NT2/D1 (cell line): ENCODE results near the gene CCDC146.

Experiments used
- DNase-seq: peaks from one replicate; pipeline ENCODE4 v3.0.0-alpha.2; 2011; ENCODE audit warnings: low read depth, low spot score
- H3K27me3 ChIP-seq: 2 replicates; pipeline ENCODE4 v1.6.0; 2011; ENCODE audit warnings: mild to moderate bottlenecking; ENCODE audit not compliant: insufficient read length, insufficient read depth
- H3K36me3 ChIP-seq: 2 replicates; pipeline ENCODE4 v1.6.1; 2011; ENCODE audit warnings: mild to moderate bottlenecking, low read length, mixed read lengths; ENCODE audit not compliant: insufficient read depth, insufficient read length
- H3K4me1 ChIP-seq: 2 replicates; pipeline ENCODE4 v1.5.1; 2011; ENCODE audit not compliant: insufficient read depth, insufficient read length
- H3K4me3 ChIP-seq: 2 replicates; pipeline ENCODE4 v1.5.1; 2011; ENCODE audit warnings: low read depth; ENCODE audit not compliant: insufficient read length
- H3K9ac ChIP-seq: 2 replicates; pipeline ENCODE4 v1.6.0; 2011; ENCODE audit warnings: low read depth; ENCODE audit not compliant: insufficient read length
- H3K9me3 ChIP-seq: 2 replicates; pipeline ENCODE4 v1.5.1; 2011; ENCODE audit warnings: mild to moderate bottlenecking, low read length; ENCODE audit not compliant: insufficient read depth
- SUZ12 ChIP-seq: IDR thresholded peaks from 2 replicates; pipeline ENCODE4 v1.6.1; 2011; ENCODE audit not compliant: insufficient read length, insufficient read depth; ENCODE audit errors: extremely low read depth
- YY1 ChIP-seq: IDR thresholded peaks from 2 replicates; pipeline ENCODE4 v1.6.1; 2011; ENCODE audit not compliant: insufficient read length, insufficient read depth
- ZNF274 ChIP-seq: IDR thresholded peaks from 2 replicates; pipeline ENCODE4 v1.6.1; 2011; ENCODE audit warnings: mild to moderate bottlenecking, low read depth, low read length

Gene CCDC146

GRCh38 chr7:77339726-77340125, 217.3 kb downstream of the CCDC146 start:
- Histone ChIP-seq H3K27me3 (no peaks in the 10 kb centered on the region), H3K4me3 (no peak overlapping the region), H3K9ac (no peak overlapping the region), H3K4me1 (no peaks in the 10 kb centered on the region), H3K36me3 (no peaks in the 10 kb centered on the region), H3K9me3 (no peaks in the 10 kb centered on the region)
- DNase-seq: no peak
- TF ChIP-seq ZNF274 (no peak), YY1 (no peak), SUZ12 (no peak)
